ENCODE results near the gene RNF222.
A peak's percentile ranks its signal among the peaks of the same experiment; 100 is the strongest.

RNF222 gene

GRCh38 chr17:8410883-8411238 lies 13.2 kb upstream of the RNF222 start:
- TF ChIP-seq CTCF (IDR thresholded peaks at IDR 0.05; ENCODE audit: insufficient read depth, low read length, poor library complexity, severe bottlenecking), result no peak
- Histone ChIP-seq H3K27me3 (replicated peaks; ENCODE audit: control insufficient read depth, insufficient read depth, low read length) (no peaks in the 10 kb centered on the region), H3K4me3 (replicated peaks; ENCODE audit: low read depth, low read length) (no peak overlapping the region), H3K36me3 (ENCODE audit: control insufficient read depth, insufficient read depth, low read length) (no peaks in the 10 kb centered on the region)
- DNase-seq (ENCODE audit: extremely low read depth, insufficient read length), result no peak

- TF ChIP-seq CTCF (IDR thresholded peaks at IDR 0.05; ENCODE audit: insufficient read depth, low read length, poor library complexity, severe bottlenecking), result peak; percentile 83
- H3K36me3 ChIP-seq (ENCODE audit: control insufficient read depth, insufficient read depth, low read length), result no peaks in the 10 kb centered on the region
- no peaks in the 10 kb centered on the region for H3K27me3 ChIP-seq (replicated peaks; ENCODE audit: control insufficient read depth, insufficient read depth, low read length)
- DNase-seq (ENCODE audit: extremely low read depth, insufficient read length), result no peak
- no peak overlapping the region; the same call in 1 of the 2 replicates for H3K4me3 ChIP-seq (replicated peaks; ENCODE audit: low read depth, low read length)
Measured at GRCh38 chr17:8409966-8410882, 12.6 kb upstream of the RNF222 start.

- DNase-seq (ENCODE audit: extremely low read depth, insufficient read length), result no peak
- no peaks in the 10 kb centered on the region for H3K36me3 ChIP-seq (ENCODE audit: control insufficient read depth, insufficient read depth, low read length)
- H3K27me3 ChIP-seq (replicated peaks; ENCODE audit: control insufficient read depth, insufficient read depth, low read length), result no peaks in the 10 kb centered on the region
- H3K4me3 ChIP-seq (replicated peaks; ENCODE audit: low read depth, low read length), result no peak overlapping the region
- no peak for TF ChIP-seq CTCF (IDR thresholded peaks at IDR 0.05; ENCODE audit: insufficient read depth, low read length, poor library complexity, severe bottlenecking)
Measured at GRCh38 chr17:8408371-8408770, 10.7 kb upstream of the RNF222 start.

DNA sequence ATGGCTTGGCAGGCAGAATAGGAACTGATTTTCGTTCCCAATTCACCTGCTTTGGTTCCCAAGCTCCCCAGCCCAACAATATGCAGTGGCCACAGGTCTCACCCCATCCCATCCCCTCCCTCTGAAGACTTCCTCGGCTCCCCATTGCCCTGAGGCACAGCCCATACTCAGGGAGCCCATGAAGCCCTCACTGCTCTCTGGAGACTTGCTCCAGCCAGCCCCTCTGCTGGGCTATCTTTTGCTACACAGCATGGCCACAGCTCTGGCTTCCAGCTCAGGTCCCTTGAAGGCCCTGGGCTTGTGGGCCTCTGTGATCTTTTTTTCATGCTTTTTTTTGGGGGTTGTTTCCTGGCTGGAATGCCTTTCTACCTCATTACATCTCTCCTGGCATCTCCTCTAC lies 8.5 kb upstream of the RNF222 start:
- H3K36me3 ChIP-seq (ENCODE audit: control insufficient read depth, insufficient read depth, low read length), result no peaks in the 10 kb centered on the region
- no peaks in the 10 kb centered on the region for H3K27me3 ChIP-seq (replicated peaks; ENCODE audit: control insufficient read depth, insufficient read depth, low read length)
- DNase-seq (ENCODE audit: extremely low read depth, insufficient read length), result no peak
- H3K4me3 ChIP-seq (replicated peaks; ENCODE audit: low read depth, low read length), result no peak overlapping the region
- TF ChIP-seq CTCF (IDR thresholded peaks at IDR 0.05; ENCODE audit: insufficient read depth, low read length, poor library complexity, severe bottlenecking), result no peak

- TF ChIP-seq CTCF (IDR thresholded peaks at IDR 0.05; ENCODE audit: insufficient read depth, low read length, poor library complexity, severe bottlenecking), result no peak
- no peaks in the 10 kb centered on the region for H3K36me3 ChIP-seq (ENCODE audit: control insufficient read depth, insufficient read depth, low read length)
Measured at GRCh38 chr17:8405499-8406016, 7.9 kb upstream of the RNF222 start.

More at GRCh38 chr17:8405499-8406016, 7.9 kb upstream of the RNF222 start:
- no peaks in the 10 kb centered on the region for H3K27me3 ChIP-seq (replicated peaks; ENCODE audit: control insufficient read depth, insufficient read depth, low read length)
- DNase-seq (ENCODE audit: extremely low read depth, insufficient read length), result no peak
- no peak overlapping the region for H3K4me3 ChIP-seq (replicated peaks; ENCODE audit: low read depth, low read length)
